GM10266 (cell line): ENCODE measurements around the gene TSKU.

Experiments
- DNase-seq: peaks from one replicate; pipeline ENCODE4 v3.0.0; 2012; ENCODE audit errors: extremely low spot score
- TF ChIP-seq, protein P1 (sequence below): IDR thresholded peaks from 2 replicates; pipeline ENCODE4 v1.5.1; 2012; ENCODE audit warnings: mild to moderate bottlenecking, low read depth; ENCODE audit not compliant: control insufficient read depth, insufficient read depth; ENCODE audit errors: missing control alignments

The TSKU gene

DNA sequence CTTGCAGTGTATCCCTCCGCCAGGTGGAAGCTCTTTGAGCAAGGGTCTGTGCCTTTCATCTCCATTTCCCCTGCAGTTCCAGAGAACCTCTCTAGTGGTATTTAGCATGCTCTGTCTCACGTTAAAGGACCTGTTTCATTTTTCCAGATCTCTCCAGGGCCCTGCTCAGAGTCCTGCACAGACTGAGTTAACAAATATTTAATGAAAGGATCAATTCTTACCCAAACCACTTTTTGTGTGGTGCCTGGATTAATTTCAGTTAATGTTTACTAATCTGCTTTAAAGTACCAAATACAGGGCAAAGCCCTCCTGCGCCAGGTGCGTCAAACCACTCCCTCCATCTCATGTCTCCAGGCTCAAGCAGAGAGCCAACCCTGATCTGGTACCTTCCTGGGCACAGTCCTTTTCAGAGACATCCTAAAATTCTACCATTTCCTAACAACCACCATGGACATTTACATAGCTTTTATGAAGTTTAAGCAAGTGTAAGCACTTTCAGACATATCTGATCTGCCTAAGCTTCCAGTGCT, 58.8 kb downstream of the TSKU start:
- DNase-seq: no peak

GRCh38 chr11:76843907-76844306, 60.8 kb downstream of the TSKU start:
- TF ChIP-seq, protein P1, sequence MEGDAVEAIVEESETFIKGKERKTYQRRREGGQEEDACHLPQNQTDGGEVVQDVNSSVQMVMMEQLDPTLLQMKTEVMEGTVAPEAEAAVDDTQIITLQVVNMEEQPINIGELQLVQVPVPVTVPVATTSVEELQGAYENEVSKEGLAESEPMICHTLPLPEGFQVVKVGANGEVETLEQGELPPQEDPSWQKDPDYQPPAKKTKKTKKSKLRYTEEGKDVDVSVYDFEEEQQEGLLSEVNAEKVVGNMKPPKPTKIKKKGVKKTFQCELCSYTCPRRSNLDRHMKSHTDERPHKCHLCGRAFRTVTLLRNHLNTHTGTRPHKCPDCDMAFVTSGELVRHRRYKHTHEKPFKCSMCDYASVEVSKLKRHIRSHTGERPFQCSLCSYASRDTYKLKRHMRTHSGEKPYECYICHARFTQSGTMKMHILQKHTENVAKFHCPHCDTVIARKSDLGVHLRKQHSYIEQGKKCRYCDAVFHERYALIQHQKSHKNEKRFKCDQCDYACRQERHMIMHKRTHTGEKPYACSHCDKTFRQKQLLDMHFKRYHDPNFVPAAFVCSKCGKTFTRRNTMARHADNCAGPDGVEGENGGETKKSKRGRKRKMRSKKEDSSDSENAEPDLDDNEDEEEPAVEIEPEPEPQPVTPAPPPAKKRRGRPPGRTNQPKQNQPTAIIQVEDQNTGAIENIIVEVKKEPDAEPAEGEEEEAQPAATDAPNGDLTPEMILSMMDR: no peak

More for the DNA sequence above, 58.8 kb downstream of the TSKU start:
- TF ChIP-seq, protein P1: no peak

DNA sequence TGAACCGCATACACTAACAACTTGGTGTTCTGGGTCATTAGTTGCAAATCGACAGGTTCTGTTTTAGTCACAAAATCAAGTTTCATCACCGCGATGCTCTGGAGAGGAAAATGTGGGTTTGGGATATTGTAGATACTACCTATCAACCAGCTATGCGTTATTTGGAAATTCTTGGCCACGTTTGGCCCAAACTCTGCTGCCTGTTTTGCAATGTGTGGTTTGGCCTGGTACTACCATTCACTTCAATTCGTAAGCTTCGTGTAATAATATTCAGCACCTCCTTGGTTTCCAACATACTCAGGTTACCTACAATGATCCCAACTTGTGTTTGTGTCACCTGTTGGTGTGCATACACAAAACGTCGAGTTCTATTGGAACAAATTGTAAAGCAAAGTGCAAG, 61.4 kb downstream of the TSKU start:
- no peak for DNase-seq
- TF ChIP-seq, protein P1: no peak

More at GRCh38 chr11:76843907-76844306, 60.8 kb downstream of the TSKU start:
- no peak for DNase-seq

GRCh38 chr11:76845069-76845468, 61.9 kb downstream of the TSKU start:
- DNase-seq: no peak
- TF ChIP-seq, protein P1: no peak

GRCh38 chr11:76846441-76846840, 63.3 kb downstream of the TSKU start:
- TF ChIP-seq, protein P1: no peak
- no peak for DNase-seq
